Keratinocyte (primary cell): ENCODE data around the gene MAGIX. TPM values are rescaled to one million over a fixed set of nuclear protein-coding genes. Genes with fewer than 3 reads are reported as not detected.

Experiments used
- DNase-seq: peaks from one replicate; pipeline ENCODE4 v3.0.0-alpha.2; 2011; ENCODE audit warnings: low read depth, missing footprints, low spot score
- FAIRE-seq: peaks from 2 replicates; lab custom pipeline; 2011; peaks lifted over from hg19 to GRCh38; lab: Jason Lieb, UNC
- H2AFZ ChIP-seq: 2 replicates; pipeline ENCODE4 v1.6.0; 2012; ENCODE audit warnings: low read length, control low read depth, inconsistent platforms; ENCODE audit not compliant: control insufficient read depth
- H3K27ac ChIP-seq: 2 replicates; pipeline ENCODE4 v1.5.1; 2011; ENCODE audit warnings: low read length; ENCODE audit not compliant: control insufficient read depth, insufficient read depth
- H3K27me3 ChIP-seq: 3 replicates; pipeline ENCODE4 v1.6.0; 2011; ENCODE audit warnings: low read length; ENCODE audit not compliant: control insufficient read depth, insufficient read depth; ENCODE audit errors: extremely low read depth
- H3K36me3 ChIP-seq, 2 experiments: 2 replicates in 1 of 2; 3 replicates in 1 of 2; pipeline ENCODE4 v1.5.1; 2011; ENCODE audit warnings: low read length in 2 of 2, mild to moderate bottlenecking in 1 of 2; ENCODE audit not compliant: control insufficient read depth in 2 of 2, insufficient read depth in 2 of 2; ENCODE audit errors: extremely low read depth in 1 of 2
- H3K4me1 ChIP-seq: 3 replicates; pipeline ENCODE4 v1.5.1; 2011; ENCODE audit warnings: low read length; ENCODE audit not compliant: control insufficient read depth, insufficient read depth; ENCODE audit errors: extremely low read depth
- H3K4me2 ChIP-seq: 3 replicates; pipeline ENCODE4 v1.6.0; 2011; ENCODE audit warnings: low read depth, low read length; ENCODE audit not compliant: control insufficient read depth, insufficient read depth; ENCODE audit errors: extremely low read depth
- H3K4me3 ChIP-seq, 3 experiments: fragments of 200-600 bp in 1 of 3; sonication (generic) in 1 of 3; 2 replicates in 2 of 3; 3 replicates in 1 of 3; pipeline ENCODE4 v1.5.1; 2011 to 2016; ENCODE audit warnings: low read length in 3 of 3, mild to moderate bottlenecking in 3 of 3, control low read depth in 2 of 3, inconsistent platforms in 1 of 3, low read depth in 1 of 3, mixed read lengths in 1 of 3, mixed run types in 1 of 3, moderate library complexity in 1 of 3; ENCODE audit not compliant: control insufficient read depth in 2 of 3, insufficient read depth in 2 of 3; ENCODE audit errors: extremely low read depth in 1 of 3
- H3K79me2 ChIP-seq: 2 replicates; pipeline ENCODE4 v1.6.0; 2012; ENCODE audit warnings: low read length; ENCODE audit not compliant: control insufficient read depth, insufficient read depth
- H3K9ac ChIP-seq: 3 replicates; pipeline ENCODE4 v1.6.0; 2011; ENCODE audit warnings: low read length; ENCODE audit not compliant: control insufficient read depth, insufficient read depth; ENCODE audit errors: extremely low read depth
- H3K9me1 ChIP-seq: 3 replicates; pipeline ENCODE4 v1.6.0; 2011; ENCODE audit warnings: low read length; ENCODE audit not compliant: control insufficient read depth, insufficient read depth; ENCODE audit errors: extremely low read depth
- H3K9me3 ChIP-seq: 2 replicates; pipeline ENCODE4 v1.5.1; 2012; ENCODE audit warnings: low read depth, low read length; ENCODE audit not compliant: control insufficient read depth
- H4K20me1 ChIP-seq: 3 replicates; pipeline ENCODE4 v1.6.0; 2011; ENCODE audit warnings: low read length; ENCODE audit not compliant: control insufficient read depth, insufficient read depth; ENCODE audit errors: extremely low read depth
- CTCF ChIP-seq, 3 experiments: IDR thresholded peaks in 1 of 3; conservative IDR thresholded peaks in 1 of 3; optimal IDR thresholded peaks in 1 of 3; 2 replicates in 2 of 3; 3 replicates in 1 of 3; pipeline versions ENCODE3 to v1.5.1; 2011; ENCODE audit warnings: low read length in 3 of 3, mild to moderate bottlenecking in 3 of 3, moderate library complexity in 2 of 3, control low read depth in 1 of 3, inconsistent platforms in 1 of 3; ENCODE audit not compliant: insufficient read depth in 2 of 3; ENCODE audit errors: extremely low read depth in 1 of 3
- EZH2 ChIP-seq: IDR thresholded peaks from one replicate; pipeline ENCODE4 v1.6.1; 2012; ENCODE audit warnings: inconsistent platforms, mild to moderate bottlenecking, low read length, moderate library complexity
- dilution Hi-C: fragments of 300-500 bp; cut with MboI; formaldehyde crosslinking; loops from one replicate; pipeline ENCODE4 v1.7.0; 2020; ENCODE audit warnings: low sequenced_read_pairs; ENCODE audit not compliant: extremely low pct_ligation_motif_present
- polyA plus RNA-seq, 5 experiments: library from polyadenylated mRNA; depleted of rRNA in 3 of 5; stranded (reverse) in 3 of 5; stranded (forward) in 1 of 5; unstranded in 1 of 5; fragments of >200 nt; gene quantifications; 1 replicate in 1 of 5; 2 replicates in 3 of 5; 3 replicates in 1 of 5; pipeline versions ENCODE4 v1.2.1 to v1.2.3, GENCODE V29; 2011 to 2012; ENCODE audit warnings: missing spikeins in 2 of 5, low read depth in 1 of 5, low replicate concordance in 1 of 5

MAGIX gene
- polyA plus RNA-seq, 1 donor (not counting 4 experiments of a cell fraction or from before 2014, with no cell fraction given) = 0.51 TPM

GRCh38 chrX:49167740-49168108, 5.2 kb downstream of the MAGIX start:
- Histone ChIP-seq H3K4me3 (peak overlapping the region; percentile 43 to 77 (median 43)), H3K9ac (peak overlapping the region; percentile 88), H3K4me2 (peak overlapping the region; percentile 83), H3K4me1 (peaks cover 10% of the 10 kb centered on the region), H3K9me1 (no peaks in the 10 kb centered on the region), H4K20me1 (peaks cover 1% of the 10 kb centered on the region), H3K27me3 (no peaks in the 10 kb centered on the region), H3K36me3 (no peaks in the 10 kb centered on the region), H2AFZ (no peak overlapping the region), H3K79me2 (peaks cover 3% of the 10 kb centered on the region), H3K9me3 (no peaks in the 10 kb centered on the region), H3K27ac (peak overlapping the region; percentile 95)
- TF ChIP-seq EZH2 (no peak), CTCF (optimal IDR thresholded peaks at IDR 0.05 in 1 of 3, IDR thresholded peaks at IDR 0.05 in 1 of 3, conservative IDR thresholded peaks at IDR 0.05 in 1 of 3; ENCODE audit: extremely low read depth in 1 of 3, insufficient read depth in 2 of 3, low read length in 3 of 3) (no peak)
- dilution Hi-C loops = no loop called here
- no peak for DNase-seq
- FAIRE-seq = no peak

GRCh38 chrX:49171752-49172279, 9.3 kb downstream of the MAGIX start, which contains the start of gene PLP2:
Gene PLP2, plus strand, starts transcription at chrX:49171898. Its CDS starts 103 bp downstream, at chrX:49172001.
- Histone ChIP-seq H3K9ac (peak within 1 kb of the TSS; percentile 89), H4K20me1 (peaks cover 6% of the 10 kb centered on the region), H3K79me2 (peaks cover 12% of the 10 kb centered on the region), H3K27me3 (no peaks in the 10 kb centered on the region), H3K4me3 (peak within 1 kb of the TSS; percentile 67 to 76 (median 73)), H3K36me3 (no peaks in the 10 kb centered on the region), H3K27ac (peak within 1 kb of the TSS; percentile 83), H3K4me1 (peaks cover 27% of the 10 kb centered on the region), H3K9me1 (no peaks in the 10 kb centered on the region), H3K4me2 (peak within 1 kb of the TSS; percentile 68), H2AFZ (no peak within 1 kb of the TSS), H3K9me3 (no peaks in the 10 kb centered on the region)
- FAIRE-seq (no peak), DNase-seq (no peak)
- TF ChIP-seq CTCF (optimal IDR thresholded peaks at IDR 0.05 in 1 of 3, IDR thresholded peaks at IDR 0.05 in 1 of 3, conservative IDR thresholded peaks at IDR 0.05 in 1 of 3; ENCODE audit: extremely low read depth in 1 of 3, insufficient read depth in 2 of 3, low read length in 3 of 3) (no peak), EZH2 (no peak)
- dilution Hi-C loops = no loop called here
